ENCODE data around the gene KRT4.
"Not testable (repeated sequence)": the region's sequence is repeated elsewhere in the genome, so short reads cannot be mapped to it uniquely, and the experiment has no call there.

KRT4 gene

DNA sequence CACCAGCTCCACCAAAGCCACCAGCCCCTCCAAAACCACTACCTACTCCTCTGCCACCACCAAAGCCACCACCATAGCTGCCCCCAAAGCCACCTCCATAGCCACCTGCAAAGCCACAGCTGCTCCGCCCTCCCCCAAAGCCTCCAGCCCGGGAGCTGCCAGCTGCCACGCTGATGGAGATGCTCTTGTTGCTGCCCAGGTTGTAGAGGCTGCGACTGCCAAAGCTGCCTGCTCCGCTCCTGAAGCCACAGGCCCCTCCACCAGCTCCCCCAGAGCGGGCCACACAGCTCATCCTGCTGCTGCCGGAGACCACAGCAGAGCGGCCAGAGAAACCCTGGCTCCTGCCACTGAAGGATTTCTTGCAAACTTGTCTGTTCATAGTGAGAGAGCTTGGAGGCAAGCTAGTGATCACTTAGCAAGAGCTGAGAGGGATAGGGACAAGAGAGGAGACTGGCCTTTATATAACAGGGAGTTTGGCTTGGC, 37.0 kb downstream of the KRT4 start, which contains the start of gene KRT76:
Gene KRT76 (minus strand): TSS at position 433 of the 483 bp plus-strand sequence. CDS start 54 bp downstream, at position 379.
- no peak for DNase-seq

GRCh38 chr12:52776435-52776834, 37.5 kb downstream of the KRT4 start:
- DNase-seq, result no peak

DNA sequence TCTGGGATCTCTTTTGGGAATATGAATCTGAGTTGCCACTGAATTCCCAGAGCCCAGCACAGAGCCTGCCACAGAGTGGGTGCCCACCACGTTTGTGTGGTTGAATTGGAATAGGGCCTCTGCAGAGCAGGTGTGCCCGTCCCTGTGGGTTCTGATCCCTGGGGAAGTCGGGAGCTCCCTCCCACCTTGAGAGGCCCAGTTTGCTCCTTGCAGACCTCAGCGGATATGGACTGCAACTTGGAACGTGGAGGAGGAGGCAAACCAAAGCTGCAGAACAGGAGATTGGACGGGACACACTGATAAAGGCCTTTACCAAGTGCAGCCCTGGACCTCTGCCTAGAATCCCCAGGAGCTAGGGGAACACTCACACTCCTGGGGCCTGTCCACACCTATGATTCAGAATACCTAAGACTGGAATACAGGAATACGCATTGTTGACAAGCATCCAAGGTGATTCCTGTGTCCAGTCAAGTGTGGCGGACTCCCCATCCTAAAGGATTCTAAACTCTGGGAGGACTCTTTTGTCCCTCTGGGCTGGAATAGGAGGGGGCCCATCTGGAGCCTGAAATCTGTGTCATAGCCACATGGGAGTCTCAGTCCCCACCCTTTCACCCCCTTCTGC, 39.2 kb downstream of the KRT4 start:
- DNase-seq, result no peak

GRCh38 chr12:52772772-52773171, 41.1 kb downstream of the KRT4 start:
- no peak for DNase-seq

GRCh38 chr12:52772188-52772587, 41.7 kb downstream of the KRT4 start:
- no peak for DNase-seq

DNA sequence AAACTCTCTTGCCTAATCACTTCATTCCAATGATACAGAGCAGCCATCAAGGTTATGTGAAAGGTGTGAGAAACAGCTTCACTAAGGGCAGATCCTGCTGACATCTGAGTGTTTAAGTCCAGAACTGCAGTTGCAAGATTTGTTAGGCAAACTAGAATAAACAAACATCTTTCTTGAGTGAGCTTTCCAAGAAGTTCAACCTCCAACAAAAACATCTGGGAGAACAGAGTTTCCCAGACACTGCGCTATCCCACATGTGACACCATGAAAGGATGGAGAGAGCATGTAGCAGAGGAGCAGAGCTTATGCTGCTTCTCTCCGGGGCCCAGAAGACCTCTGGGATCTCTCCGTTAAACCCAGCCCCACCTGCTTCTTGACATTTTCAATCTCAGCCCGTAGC, 42.4 kb downstream of the KRT4 start:
- no peak for DNase-seq

DNA sequence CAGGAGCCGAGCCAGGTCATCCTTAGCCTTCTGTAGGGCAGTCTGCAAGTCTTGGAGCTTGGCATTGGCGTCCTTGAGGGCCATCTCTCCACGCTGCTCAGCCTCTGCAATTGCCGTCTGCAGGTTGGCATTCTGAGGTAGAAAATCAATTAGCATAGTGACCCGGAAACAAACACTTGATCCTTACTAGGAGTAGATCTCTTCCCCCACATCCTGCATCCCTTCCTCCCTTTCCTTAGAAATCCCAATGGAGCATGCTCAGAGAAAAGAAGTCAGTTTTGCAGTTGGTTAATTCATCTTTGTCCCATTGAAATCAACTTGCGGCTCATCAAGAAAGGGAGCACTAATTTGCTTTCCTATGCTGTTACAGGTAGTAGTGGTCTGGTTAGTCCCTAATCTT, 42.8 kb downstream of the KRT4 start:
- DNase-seq, result no peak

- no peak for DNase-seq
Observed at GRCh38 chr12:52769946-52770345, 44.0 kb downstream of the KRT4 start.

DNA sequence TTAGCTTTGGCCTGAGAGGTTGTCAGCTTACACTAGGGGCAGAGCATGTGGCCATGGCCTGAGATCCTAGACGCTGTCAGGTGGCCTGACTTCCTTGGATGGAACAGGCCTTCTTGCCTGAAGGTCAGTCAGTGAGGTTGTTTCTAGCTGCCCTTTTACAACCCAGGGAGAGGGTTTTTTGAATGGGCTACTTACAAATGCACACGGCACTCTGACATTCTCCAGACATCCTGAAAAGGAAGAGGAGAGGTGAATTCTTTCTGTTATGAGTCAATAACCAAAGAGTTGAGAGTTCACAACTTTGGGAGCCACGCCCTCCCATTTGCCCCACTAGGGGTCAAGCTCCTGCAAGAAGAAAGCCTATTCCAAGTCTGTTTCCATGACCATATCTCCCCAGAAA, 44.6 kb downstream of the KRT4 start:
- no peak for DNase-seq

DNA sequence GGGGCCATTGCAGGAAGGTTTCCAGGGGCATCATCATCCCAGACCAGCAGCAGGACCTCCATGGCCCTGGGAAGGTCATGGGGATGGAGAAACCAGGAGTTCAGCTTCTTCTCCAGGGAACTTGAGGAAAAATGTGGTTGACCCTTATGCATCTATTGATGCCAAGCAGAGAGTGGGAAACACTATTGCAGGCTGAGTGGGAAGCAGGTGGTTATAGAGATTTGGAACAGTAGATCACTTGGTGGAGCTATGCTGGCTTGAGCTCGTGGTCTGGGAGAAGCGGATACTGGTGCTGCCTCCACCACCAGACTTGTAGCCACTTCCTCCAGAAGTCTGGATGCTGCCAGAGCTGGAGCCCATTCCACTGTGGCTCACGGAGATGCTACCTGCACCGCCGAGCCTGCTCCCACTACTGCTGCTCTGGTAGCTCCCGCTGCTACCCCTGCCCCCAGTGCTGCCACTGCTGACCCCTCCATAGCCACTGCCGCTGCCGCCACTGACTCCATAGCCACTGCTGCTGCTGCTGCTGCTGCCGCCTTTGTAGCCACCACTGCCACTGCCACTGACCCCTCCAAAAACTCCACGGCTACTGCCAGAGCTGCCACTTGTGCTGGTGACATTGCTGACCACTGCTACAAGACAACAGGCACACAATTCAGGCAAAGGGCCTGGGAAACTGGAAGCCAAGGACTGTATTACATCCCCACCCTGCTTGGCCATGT, 45.3 kb downstream of the KRT4 start:
- no peak for DNase-seq

GRCh38 chr12:52767427-52767826, 46.5 kb downstream of the KRT4 start:
- DNase-seq, result no peak

DNA sequence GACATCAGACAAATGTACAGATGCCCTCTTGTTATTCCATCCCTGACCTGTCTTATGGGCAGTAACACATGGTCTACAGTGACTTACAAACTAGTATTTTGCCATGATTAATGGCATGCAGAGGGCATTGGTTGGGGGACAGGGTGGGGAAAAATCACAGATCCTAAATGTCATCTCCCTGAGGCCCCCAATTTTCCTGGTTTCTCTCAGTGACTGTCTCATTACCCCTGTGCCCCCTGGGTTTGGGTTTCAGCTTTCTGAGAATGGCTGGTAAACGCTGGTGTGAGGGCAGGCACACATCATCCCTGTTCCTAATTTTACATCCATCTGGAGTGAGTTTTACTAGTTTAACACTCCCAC, 46.9 kb downstream of the KRT4 start:
- no peak for DNase-seq

DNA sequence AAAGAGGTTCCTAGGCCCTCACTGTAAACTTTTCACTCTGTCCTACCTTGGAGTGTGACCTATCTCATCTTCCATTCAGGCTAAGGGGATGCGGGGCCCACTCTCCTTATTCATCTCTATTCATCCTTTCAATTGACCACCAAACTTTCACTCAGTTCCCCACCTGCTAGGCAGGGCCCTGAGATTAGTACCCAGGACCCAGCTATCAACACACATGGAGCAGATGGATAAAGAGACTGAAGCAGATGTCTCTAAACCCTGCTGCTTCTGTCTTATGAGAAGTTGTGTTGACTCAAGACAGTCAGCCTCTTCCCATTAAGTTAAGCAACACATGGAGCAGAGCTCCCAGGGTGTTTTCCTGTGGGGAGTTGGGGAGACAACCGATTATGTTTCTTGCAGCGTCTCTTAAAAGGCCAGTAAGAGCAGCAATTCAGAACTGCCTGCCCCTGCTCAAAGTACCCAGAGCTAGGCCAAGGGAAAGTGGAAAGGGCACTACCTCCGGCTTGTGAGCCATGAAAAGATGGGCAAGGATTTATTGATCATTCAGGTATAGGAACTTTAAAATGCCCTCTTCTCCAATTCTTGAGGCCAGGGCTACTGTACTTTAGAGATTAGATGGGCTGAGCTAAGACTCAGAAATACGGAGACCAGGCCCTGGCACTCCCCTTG, 47.4 kb downstream of the KRT4 start:
- no peak for DNase-seq

DNA sequence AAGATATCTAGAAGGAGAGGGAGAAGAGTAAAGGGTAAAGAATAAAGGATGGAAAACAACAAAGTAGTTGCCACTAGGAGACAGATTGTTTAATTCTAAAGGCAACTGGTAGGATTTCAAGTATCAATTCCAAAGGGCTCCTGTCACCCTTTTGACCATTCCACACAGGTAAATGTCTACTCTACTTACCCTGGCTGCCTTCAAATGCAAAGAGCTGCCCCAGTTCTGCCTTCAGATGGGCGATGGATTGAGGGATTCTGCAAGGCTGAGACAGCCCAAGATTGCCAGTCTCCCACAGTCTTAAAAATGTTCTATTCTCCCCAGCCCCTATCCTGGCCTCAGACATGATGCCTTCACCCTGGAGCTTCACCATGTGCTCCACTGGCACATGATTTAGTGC, 48.2 kb downstream of the KRT4 start:
- no peak for DNase-seq

DNA sequence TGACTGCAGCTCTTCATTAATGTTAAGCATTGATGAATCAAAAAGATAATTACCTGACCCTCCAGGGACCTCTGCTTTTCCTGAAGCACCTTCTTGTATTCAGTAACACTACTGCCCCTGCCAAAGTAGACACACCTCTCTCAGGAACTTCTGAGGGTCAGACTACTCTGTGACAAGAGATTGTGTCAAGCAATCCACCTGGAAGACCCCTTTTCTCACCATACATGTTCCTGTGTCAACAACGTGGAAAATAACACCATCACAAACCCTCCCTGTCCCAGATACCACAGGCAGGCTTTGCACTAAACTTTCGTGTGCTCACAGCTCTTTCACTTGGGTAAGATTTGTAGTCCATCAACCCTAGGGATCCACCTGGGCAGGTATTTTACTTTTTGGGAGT, 49.9 kb downstream of the KRT4 start:
- no peak for DNase-seq

DNA sequence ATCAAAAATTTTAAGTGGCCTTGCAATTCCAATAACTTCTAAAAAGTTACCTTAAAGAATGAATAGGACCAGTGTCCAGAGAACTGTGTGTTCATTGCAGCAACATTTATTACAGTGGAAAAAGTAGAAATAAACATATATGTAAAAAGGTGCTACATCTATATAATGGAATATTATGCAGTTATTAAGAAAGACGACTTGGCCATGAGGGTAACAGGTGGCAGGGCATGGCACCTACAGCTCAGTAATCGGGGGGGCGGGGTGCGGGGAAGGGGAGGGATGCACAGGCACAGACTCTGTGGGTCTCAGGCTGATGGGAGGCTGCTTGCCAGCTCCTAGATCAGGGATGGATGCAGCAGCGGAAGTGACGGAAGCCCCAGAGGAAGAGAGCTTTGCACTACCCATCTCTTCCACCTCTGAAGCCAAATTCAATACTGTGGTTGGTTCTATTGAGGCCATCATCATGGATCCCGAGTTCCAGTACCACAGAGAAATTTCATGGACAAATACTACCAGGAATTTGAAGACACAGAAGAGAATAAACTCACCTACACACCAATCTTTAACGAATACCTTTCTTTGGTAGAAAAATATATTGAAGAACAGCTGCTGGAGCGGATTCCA, 50.8 kb downstream of the KRT4 start:
- no peak for DNase-seq

DNA sequence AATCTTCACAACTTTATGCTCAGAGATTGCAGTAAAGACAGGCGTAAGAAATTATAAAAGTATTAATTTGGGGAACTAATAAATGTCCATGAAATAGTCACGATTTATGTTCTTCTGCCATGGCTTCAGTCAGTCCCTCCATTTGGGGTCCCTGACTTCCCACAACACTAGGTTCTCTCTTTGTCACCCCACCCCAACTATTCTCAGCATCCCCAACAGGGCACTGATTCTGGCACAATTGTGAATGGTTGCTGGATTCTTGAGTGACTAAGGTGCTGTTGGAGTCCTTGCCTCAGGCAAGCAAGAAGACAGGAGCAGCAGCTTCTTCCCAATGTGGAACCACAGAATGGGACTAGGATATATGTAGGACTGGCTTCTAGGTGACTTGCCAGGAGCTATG, 52.1 kb downstream of the KRT4 start:
- DNase-seq, result no peak

GRCh38 chr12:52761218-52761617, 52.7 kb downstream of the KRT4 start:
- not testable (repeated sequence) for DNase-seq

- no peak for DNase-seq
Observed at GRCh38 chr12:52760623-52761022, 53.3 kb downstream of the KRT4 start.

DNA sequence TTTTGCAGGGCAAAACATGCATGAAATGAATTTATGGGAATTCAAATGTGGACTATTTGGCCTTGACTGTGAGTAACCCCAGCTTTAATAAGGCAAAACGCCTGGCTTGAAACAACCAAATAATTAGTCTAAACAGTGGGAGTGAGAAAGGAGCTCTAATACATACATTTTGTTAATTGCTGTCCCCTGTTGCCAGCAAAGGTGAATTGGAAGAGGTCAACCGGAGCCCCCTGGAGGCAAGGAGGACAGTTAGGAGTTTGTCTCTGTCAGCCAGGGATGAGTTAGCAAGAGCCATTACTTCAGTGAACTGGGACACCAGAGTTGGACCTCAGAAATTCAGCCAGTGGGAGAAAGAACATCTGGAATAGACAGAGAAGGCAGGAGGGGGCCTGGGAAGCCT, 54.2 kb downstream of the KRT4 start:
- DNase-seq, result no peak

GRCh38 chr12:52759218-52759617, 54.7 kb downstream of the KRT4 start:
- no peak for DNase-seq

Data from amygdala (tissue), 56 donors.